ENCODE data around the gene NDNF.

NDNF gene

DNA sequence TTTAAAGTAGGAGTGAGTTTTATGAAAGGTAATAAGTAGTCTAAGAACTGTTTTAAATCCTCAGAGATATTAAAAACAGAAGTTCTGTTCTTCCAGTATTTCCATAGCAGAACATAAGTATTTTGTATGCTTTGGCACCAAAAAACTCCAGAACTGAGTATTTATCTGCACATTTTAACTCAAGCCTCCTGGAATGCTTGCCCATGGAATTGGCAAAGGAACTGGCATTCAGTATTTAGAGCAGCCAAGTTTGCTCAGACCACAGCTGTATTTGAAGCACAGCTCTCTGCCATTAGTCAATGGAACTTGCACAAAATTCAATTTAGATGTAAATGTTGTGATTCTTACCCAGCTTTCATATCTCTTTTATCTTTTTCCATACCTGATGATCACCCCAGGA lies 42.2 kb downstream of the NDNF start:
- TF ChIP-seq, protein P1, sequence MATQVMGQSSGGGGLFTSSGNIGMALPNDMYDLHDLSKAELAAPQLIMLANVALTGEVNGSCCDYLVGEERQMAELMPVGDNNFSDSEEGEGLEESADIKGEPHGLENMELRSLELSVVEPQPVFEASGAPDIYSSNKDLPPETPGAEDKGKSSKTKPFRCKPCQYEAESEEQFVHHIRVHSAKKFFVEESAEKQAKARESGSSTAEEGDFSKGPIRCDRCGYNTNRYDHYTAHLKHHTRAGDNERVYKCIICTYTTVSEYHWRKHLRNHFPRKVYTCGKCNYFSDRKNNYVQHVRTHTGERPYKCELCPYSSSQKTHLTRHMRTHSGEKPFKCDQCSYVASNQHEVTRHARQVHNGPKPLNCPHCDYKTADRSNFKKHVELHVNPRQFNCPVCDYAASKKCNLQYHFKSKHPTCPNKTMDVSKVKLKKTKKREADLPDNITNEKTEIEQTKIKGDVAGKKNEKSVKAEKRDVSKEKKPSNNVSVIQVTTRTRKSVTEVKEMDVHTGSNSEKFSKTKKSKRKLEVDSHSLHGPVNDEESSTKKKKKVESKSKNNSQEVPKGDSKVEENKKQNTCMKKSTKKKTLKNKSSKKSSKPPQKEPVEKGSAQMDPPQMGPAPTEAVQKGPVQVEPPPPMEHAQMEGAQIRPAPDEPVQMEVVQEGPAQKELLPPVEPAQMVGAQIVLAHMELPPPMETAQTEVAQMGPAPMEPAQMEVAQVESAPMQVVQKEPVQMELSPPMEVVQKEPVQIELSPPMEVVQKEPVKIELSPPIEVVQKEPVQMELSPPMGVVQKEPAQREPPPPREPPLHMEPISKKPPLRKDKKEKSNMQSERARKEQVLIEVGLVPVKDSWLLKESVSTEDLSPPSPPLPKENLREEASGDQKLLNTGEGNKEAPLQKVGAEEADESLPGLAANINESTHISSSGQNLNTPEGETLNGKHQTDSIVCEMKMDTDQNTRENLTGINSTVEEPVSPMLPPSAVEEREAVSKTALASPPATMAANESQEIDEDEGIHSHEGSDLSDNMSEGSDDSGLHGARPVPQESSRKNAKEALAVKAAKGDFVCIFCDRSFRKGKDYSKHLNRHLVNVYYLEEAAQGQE (IDR thresholded peaks at IDR 0.05; ENCODE audit: low read depth) = no peak
- TF ChIP-seq, protein P2, sequence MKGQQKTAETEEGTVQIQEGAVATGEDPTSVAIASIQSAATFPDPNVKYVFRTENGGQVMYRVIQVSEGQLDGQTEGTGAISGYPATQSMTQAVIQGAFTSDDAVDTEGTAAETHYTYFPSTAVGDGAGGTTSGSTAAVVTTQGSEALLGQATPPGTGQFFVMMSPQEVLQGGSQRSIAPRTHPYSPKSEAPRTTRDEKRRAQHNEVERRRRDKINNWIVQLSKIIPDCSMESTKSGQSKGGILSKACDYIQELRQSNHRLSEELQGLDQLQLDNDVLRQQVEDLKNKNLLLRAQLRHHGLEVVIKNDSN (IDR thresholded peaks at IDR 0.05) = no peak
- TF ChIP-seq TAF1 (IDR thresholded peaks at IDR 0.05; ENCODE audit: low read depth) (no peak), TCF12 (IDR thresholded peaks at IDR 0.05; ENCODE audit: low read depth) (no peak), EGR1 (IDR thresholded peaks at IDR 0.05) (no peak), FOXM1 (IDR thresholded peaks at IDR 0.05; ENCODE audit: borderline replicate concordance, low read depth) (no peak)

DNA sequence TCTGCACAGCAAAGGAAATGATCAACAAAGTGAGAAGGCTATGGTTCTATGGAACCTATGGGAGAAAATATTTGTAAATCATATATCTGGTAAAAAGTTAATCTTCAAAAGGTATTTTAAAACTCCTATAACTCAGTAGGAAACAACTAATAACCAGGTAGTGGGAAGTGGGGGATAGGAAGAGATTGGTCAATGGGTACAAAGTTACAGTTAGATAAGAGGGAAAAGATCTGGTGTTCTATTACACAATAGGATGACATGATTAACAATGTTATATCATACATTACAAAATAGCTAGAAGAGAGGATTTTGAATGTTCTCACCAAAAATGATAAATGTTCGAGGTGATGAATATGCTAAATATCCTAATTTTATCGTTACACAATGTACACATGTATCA lies 46.3 kb downstream of the NDNF start:
- TF ChIP-seq CREB1 (IDR thresholded peaks at IDR 0.05; ENCODE audit: low read depth) (no peak), YY1 (IDR thresholded peaks at IDR 0.05; ENCODE audit: low read depth) (no peak), ZBTB7A (IDR thresholded peaks at IDR 0.05; ENCODE audit: low read depth) (no peak), RAD21 (IDR thresholded peaks at IDR 0.05; ENCODE audit: low read depth) (no peak)
- TF ChIP-seq, protein P2 (IDR thresholded peaks at IDR 0.05) = no peak

DNA sequence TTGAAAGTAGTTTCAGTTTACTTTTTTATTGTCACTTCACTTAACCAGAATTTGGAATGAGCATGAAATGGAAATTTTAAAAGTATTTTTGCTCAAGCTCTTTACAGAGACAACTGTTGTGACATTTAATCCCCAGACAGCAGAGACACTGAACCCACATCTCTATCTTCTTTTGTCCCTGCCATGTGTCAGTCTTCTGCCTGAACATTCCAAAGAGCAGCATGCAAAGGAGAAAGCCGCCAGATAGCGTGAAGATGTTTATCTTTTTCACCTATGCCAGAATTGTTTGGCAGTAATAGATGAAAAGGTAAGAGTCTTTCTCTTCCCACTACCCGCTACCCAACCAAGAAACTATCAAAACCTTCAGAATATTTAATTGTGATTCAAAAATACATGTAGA lies 46.8 kb downstream of the NDNF start:
- TF ChIP-seq CEBPB (IDR thresholded peaks at IDR 0.05) = no peak
- TF ChIP-seq EGR1 (IDR thresholded peaks at IDR 0.05) = no peak
- TF ChIP-seq FOXM1 (IDR thresholded peaks at IDR 0.05; ENCODE audit: borderline replicate concordance, low read depth) = no peak
- TF ChIP-seq, protein P1 (IDR thresholded peaks at IDR 0.05; ENCODE audit: low read depth) = no peak
- TF ChIP-seq ZBTB7A (IDR thresholded peaks at IDR 0.05; ENCODE audit: low read depth) = no peak
- no peak for TF ChIP-seq TCF12 (IDR thresholded peaks at IDR 0.05; ENCODE audit: low read depth)
- no peak for TF ChIP-seq EP300 (IDR thresholded peaks at IDR 0.05; ENCODE audit: borderline replicate concordance)
- TF ChIP-seq CREB1 (IDR thresholded peaks at IDR 0.05; ENCODE audit: low read depth) = no peak
- TF ChIP-seq YY1 (IDR thresholded peaks at IDR 0.05; ENCODE audit: low read depth) = no peak
- no peak for TF ChIP-seq RAD21 (IDR thresholded peaks at IDR 0.05; ENCODE audit: low read depth)
- TF ChIP-seq NFIC (IDR thresholded peaks at IDR 0.05) = no peak
- no peak for TF ChIP-seq TEAD4 (IDR thresholded peaks at IDR 0.05)
- TF ChIP-seq, protein P2 (IDR thresholded peaks at IDR 0.05) = no peak
- TF ChIP-seq, protein P3, sequence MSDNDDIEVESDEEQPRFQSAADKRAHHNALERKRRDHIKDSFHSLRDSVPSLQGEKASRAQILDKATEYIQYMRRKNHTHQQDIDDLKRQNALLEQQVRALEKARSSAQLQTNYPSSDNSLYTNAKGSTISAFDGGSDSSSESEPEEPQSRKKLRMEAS (IDR thresholded peaks at IDR 0.05) = no peak

DNA sequence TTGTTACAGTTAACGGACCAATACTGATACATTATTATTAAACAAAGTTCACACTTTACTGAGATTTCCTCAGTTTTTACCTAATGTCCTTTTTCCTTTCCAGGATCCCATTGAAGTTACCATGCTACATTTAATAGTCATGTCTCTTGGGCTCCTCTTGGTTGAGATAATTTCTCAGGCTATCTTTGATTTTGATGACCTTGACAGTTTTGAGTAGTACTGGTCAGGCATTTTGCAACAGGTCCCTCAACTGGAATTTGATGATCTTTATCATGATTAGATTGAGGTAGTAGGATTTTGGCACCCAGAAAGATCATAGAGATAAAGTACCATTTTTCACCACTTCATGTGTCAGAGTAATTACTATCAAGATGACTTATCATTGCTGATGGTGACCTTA lies 53.8 kb downstream of the NDNF start:
- TF ChIP-seq, protein P2 (IDR thresholded peaks at IDR 0.05) = no peak
- no peak for TF ChIP-seq FOXM1 (IDR thresholded peaks at IDR 0.05; ENCODE audit: borderline replicate concordance, low read depth)
- no peak for TF ChIP-seq RAD21 (IDR thresholded peaks at IDR 0.05; ENCODE audit: low read depth)
- TF ChIP-seq, protein P1 (IDR thresholded peaks at IDR 0.05; ENCODE audit: low read depth) = no peak
- no peak for TF ChIP-seq EP300 (IDR thresholded peaks at IDR 0.05; ENCODE audit: borderline replicate concordance)
- TF ChIP-seq YY1 (IDR thresholded peaks at IDR 0.05; ENCODE audit: low read depth) = no peak
- TF ChIP-seq EGR1 (IDR thresholded peaks at IDR 0.05) = no peak
- TF ChIP-seq TEAD4 (IDR thresholded peaks at IDR 0.05) = no peak
- TF ChIP-seq TAF1 (IDR thresholded peaks at IDR 0.05; ENCODE audit: low read depth) = no peak
- no peak for TF ChIP-seq CEBPB (IDR thresholded peaks at IDR 0.05)
- no peak for TF ChIP-seq NFIC (IDR thresholded peaks at IDR 0.05)
- TF ChIP-seq ZBTB7A (IDR thresholded peaks at IDR 0.05; ENCODE audit: low read depth) = no peak
- no peak for TF ChIP-seq CREB1 (IDR thresholded peaks at IDR 0.05; ENCODE audit: low read depth)
- TF ChIP-seq, protein P3 (IDR thresholded peaks at IDR 0.05) = no peak
- no peak for TF ChIP-seq TCF12 (IDR thresholded peaks at IDR 0.05; ENCODE audit: low read depth)
